Gastroesophageal sphincter (tissue), 3 donors: ENCODE data around the gene MTA1.

Source experiments
- CTCF ChIP-seq, 4 experiments: fragments of 200-600 bp in 2 of 4; fragments of 450-650 bp in 2 of 4; sonication (generic) in 1 of 4; IDR thresholded peaks; one replicate each; pipeline ENCODE4 v1.5.1; 2017 to 2019; ENCODE audit warnings: antibody characterized with exemption in 4 of 4, mild to moderate bottlenecking in 2 of 4, moderate library complexity in 2 of 4
- POLR2A ChIP-seq, 2 donors: fragments of 450-650 bp; IDR thresholded peaks; one replicate each; pipeline ENCODE4 v1.6.1; 2017; ENCODE audit warnings: antibody characterized with exemption in 2 of 2, mild to moderate bottlenecking in 2 of 2, moderate library complexity in 1 of 2

DNA sequence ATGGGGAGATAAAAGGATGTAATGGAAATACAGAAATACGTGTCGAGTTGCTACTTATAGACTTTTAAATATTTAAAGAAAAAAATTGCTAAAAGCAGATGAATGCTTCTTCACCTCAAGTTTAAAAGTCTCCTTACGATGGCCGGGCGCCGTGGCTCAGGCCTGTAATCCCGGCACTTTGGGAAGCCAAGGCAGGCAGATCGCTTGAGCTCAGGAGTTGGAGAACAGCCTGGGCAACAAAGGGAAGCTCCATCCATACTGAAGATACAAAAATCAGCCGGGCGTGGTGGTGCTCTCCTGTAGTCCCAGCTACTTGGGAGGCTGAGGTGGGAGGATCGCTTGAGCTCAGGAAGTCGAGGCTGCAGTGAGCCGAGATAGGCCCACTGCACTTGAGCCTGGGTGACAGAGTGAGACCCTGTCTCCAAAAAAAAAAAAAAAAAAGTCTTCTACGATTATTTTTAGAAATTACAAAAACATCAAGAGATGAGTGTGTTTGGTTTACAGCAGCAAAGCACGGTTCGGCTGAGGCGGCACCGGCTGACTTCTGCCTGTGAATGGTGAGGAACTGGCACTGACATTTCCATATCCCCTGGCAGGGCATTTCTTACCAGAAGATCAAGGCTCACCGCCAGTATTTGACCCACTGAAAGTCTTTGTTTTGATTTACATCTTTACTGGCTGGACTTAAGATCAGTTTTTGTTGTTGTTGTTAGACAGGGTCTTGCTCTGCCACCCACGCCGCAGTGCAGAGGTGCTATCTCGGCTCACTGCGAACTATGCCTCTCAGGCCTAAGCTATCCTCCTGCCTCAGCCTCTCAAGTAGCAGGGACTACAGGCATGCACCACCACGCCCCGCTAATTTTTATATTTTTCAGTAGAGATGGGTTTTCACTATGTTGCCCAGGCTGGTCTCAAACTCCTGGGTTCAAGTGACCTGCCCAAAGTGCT, 3.9 kb upstream of the MTA1 start:
- no peak for TF ChIP-seq CTCF (IDR thresholded peaks at IDR 0.05)
- TF ChIP-seq POLR2A (IDR thresholded peaks at IDR 0.05), result no peak
